A549 (cell line): ENCODE results near the gene CACNA1C. TPM values are rescaled to one million over a fixed set of nuclear protein-coding genes. Genes with fewer than 3 reads are reported as not detected.

Source experiments
- ATAC-seq, 2 experiments: fragments of 200-7000 bp in 1 of 2; fragments of >200 bp in 1 of 2; cut with Nextera tagmentation in 1 of 2; cut with Tn5 transposase in 1 of 2; 3 replicates each; pipeline versions ENCODE4 v1.8.0 to v1.9.1; 2018 to 2020; ENCODE audit warnings: mild to moderate bottlenecking in 1 of 2, moderate library complexity in 1 of 2
- CTCF ChIA-PET: fragments of 300-600 bp; sonication (Branson Sonifier 250); formaldehyde crosslinking; extraction: SDS; loops from one replicate; lab custom pipeline; 2021; ENCODE audit warnings: antibody characterized with exemption, inconsistent platforms; lab: Yijun Ruan, JAX
- POLR2A ChIA-PET: fragments of 350-600 bp; formaldehyde crosslinking; extraction: SDS; loops from one replicate; lab custom pipeline; 2021; ENCODE audit warnings: antibody characterized with exemption, inconsistent platforms; lab: Yijun Ruan, JAX
- DNase-seq, 2 experiments: peaks; one replicate each; pipeline versions ENCODE4 v3.0.0 to v3.0.0-alpha.2; 2011 to 2016; ENCODE audit warnings: low read depth in 1 of 2, low spot score in 1 of 2
- FAIRE-seq: peaks from 2 replicates; lab custom pipeline; 2011; peaks lifted over from hg19 to GRCh38; lab: Jason Lieb, UNC
- H3K27ac ChIP-seq, 2 experiments: fragments of >200 bp; sonication (Bioruptor Twin); formaldehyde crosslinking; 3 replicates each; pipeline ENCODE4 v1.5.1; 2016 to 2017
- H3K4me1 ChIP-seq: fragments of >200 bp; sonication (Bioruptor Twin); formaldehyde crosslinking; 3 replicates; pipeline ENCODE4 v1.6.1; 2016
- H3K4me2 ChIP-seq: fragments of >200 bp; sonication (Bioruptor Twin); formaldehyde crosslinking; 3 replicates; pipeline ENCODE4 v1.6.1; 2016
- H3K4me3 ChIP-seq: fragments of >200 bp; sonication (Bioruptor Twin); formaldehyde crosslinking; 3 replicates; pipeline ENCODE4 v1.5.1; 2016
- H3K9me3 ChIP-seq: fragments of >200 bp; sonication (Bioruptor Twin); formaldehyde crosslinking; 3 replicates; pipeline ENCODE4 v1.6.1; 2016
- BHLHE40 ChIP-seq: IDR thresholded peaks from 2 replicates; pipeline ENCODE4 v1.6.1; 2012; ENCODE audit warnings: low read depth, low read length, inconsistent platforms
- CHD4 ChIP-seq: fragments of 200-600 bp; sonication (generic); IDR thresholded peaks from 2 replicates; pipeline ENCODE4 v1.6.1; 2016; ENCODE audit warnings: antibody characterized with exemption, mild to moderate bottlenecking, borderline replicate concordance
- EHF ChIP-seq: fragments of 250-450 bp; sonication (Bioruptor Pico); IDR thresholded peaks from 2 replicates; pipeline ENCODE4 v1.5.0; 2020; ENCODE audit warnings: mild to moderate bottlenecking
- EHMT2 ChIP-seq: fragments of 200-600 bp; sonication (generic); IDR thresholded peaks from 2 replicates; pipeline ENCODE4 v1.6.1; 2016; ENCODE audit warnings: antibody characterized with exemption, low read depth, mild to moderate bottlenecking, moderate library complexity
- EP300 ChIP-seq, 2 experiments: fragments of >200 bp; sonication (Bioruptor Twin); formaldehyde crosslinking; IDR thresholded peaks; 2 replicates in 1 of 2; 3 replicates in 1 of 2; pipeline ENCODE4 v1.6.1; 2016 to 2017
- FOXS1 ChIP-seq: fragments of 250-450 bp; sonication (Bioruptor Pico); IDR thresholded peaks from 2 replicates; pipeline ENCODE4 v1.5.0; 2020; ENCODE audit warnings: mild to moderate bottlenecking, moderate library complexity
- HDAC2 ChIP-seq: fragments of 200-600 bp; sonication (generic); IDR thresholded peaks from 2 replicates; pipeline ENCODE4 v1.6.1; 2016
- HOXB5 ChIP-seq: fragments of 250-450 bp; sonication (Bioruptor Pico); IDR thresholded peaks from 2 replicates; pipeline ENCODE4 v1.5.0; 2020; ENCODE audit warnings: mild to moderate bottlenecking, moderate library complexity
- KDM5A ChIP-seq: fragments of 200-600 bp; sonication (generic); IDR thresholded peaks from 2 replicates; pipeline ENCODE4 v1.6.1; 2016; ENCODE audit warnings: antibody characterized with exemption, mild to moderate bottlenecking
- MAFK ChIP-seq: fragments of 450-650 bp; IDR thresholded peaks from 2 replicates; pipeline ENCODE4 v1.6.1; 2014; ENCODE audit not compliant: partially characterized antibody
- MAZ ChIP-seq: fragments of 150-350 bp; IDR thresholded peaks from 2 replicates; pipeline ENCODE4 v1.6.1; 2014; ENCODE audit warnings: antibody characterized with exemption, low read depth, low read length, borderline replicate concordance
- MYC ChIP-seq: IDR thresholded peaks from 2 replicates; pipeline ENCODE4 v1.6.1; 2012; ENCODE audit warnings: mild to moderate bottlenecking, inconsistent platforms, low read length, improper control_type of control experiment, borderline replicate concordance
- NPAS2 ChIP-seq: fragments of 250-450 bp; sonication (Bioruptor Pico); IDR thresholded peaks from 2 replicates; pipeline ENCODE4 v1.8.0; 2022; ENCODE audit warnings: mild to moderate bottlenecking, moderate library complexity, borderline replicate concordance
- NR3C1 ChIP-seq: fragments of >200 bp; sonication (Bioruptor Twin); formaldehyde crosslinking; IDR thresholded peaks from 3 replicates; pipeline ENCODE4 v1.6.1; 2017
- RAD21 ChIP-seq, 2 experiments: fragments of >200 bp in 1 of 2; sonication (Bioruptor Twin) in 1 of 2; formaldehyde crosslinking in 1 of 2; IDR thresholded peaks in 1 of 2; conservative IDR thresholded peaks in 1 of 2; 2 replicates in 1 of 2; 3 replicates in 1 of 2; pipeline ENCODE4 v1.6.1; 2012 to 2018; ENCODE audit warnings: inconsistent platforms in 1 of 2
- RARB ChIP-seq: fragments of 250-450 bp; sonication (Bioruptor Pico); IDR thresholded peaks from 2 replicates; pipeline ENCODE4 v1.8.0; 2021; ENCODE audit warnings: mild to moderate bottlenecking, moderate library complexity
- RNF2 ChIP-seq: fragments of 200-600 bp; sonication (generic); IDR thresholded peaks from 2 replicates; pipeline ENCODE4 v1.6.1; 2016; ENCODE audit warnings: low read depth, mild to moderate bottlenecking, antibody characterized with exemption, moderate library complexity, borderline replicate concordance
- TFCP2L1 ChIP-seq: fragments of 250-450 bp; sonication (Bioruptor Pico); IDR thresholded peaks from 2 replicates; pipeline ENCODE4 v1.5.0; 2021; ENCODE audit warnings: mild to moderate bottlenecking
- ZFP36 ChIP-seq: fragments of 450-650 bp; IDR thresholded peaks from 2 replicates; pipeline ENCODE4 v1.6.1; 2014; ENCODE audit warnings: borderline replicate concordance; ENCODE audit not compliant: partially characterized antibody
- WGBS: methylation state at CpG from one replicate; pipeline ENCODE4 v1.1.6; 2017; ENCODE audit errors: missing lambda C conversion rate; 5-methylcytosine and 5-hydroxymethylcytosine counted together
- polyA plus RNA-seq, 4 experiments: library from polyadenylated mRNA; depleted of rRNA in 3 of 4; stranded (reverse); fragments of >200 nt; fragmentation: RNase III in 1 of 4; extraction: RNeasy Plus Mini Kit Qiagen cat#74134 plus additional on column Dnase treatment in 1 of 4; gene quantifications; 2 replicates in 3 of 4; 3 replicates in 1 of 4; pipeline ENCODE4 v1.2.3, GENCODE V29; 2011 to 2017
- TF ChIP-seq, protein P1 (sequence below): fragments of 450-650 bp; IDR thresholded peaks from 2 replicates; pipeline ENCODE4 v1.6.1; 2014; ENCODE audit warnings: antibody characterized with exemption
- TF ChIP-seq, protein P2 (sequence below): fragments of 250-450 bp; sonication (Bioruptor Pico); IDR thresholded peaks from 2 replicates; pipeline ENCODE4 v1.5.0; 2021; ENCODE audit warnings: mild to moderate bottlenecking, moderate library complexity, borderline replicate concordance
- TF ChIP-seq, protein P3 (sequence below): IDR thresholded peaks from 2 replicates; pipeline ENCODE4 v1.6.1; 2012; ENCODE audit warnings: low read depth, borderline replicate concordance
- TF ChIP-seq, protein P4 (sequence below): IDR thresholded peaks from 2 replicates; pipeline ENCODE4 v1.6.1; 2012
- TF ChIP-seq, protein P5 (sequence below): fragments of 150-350 bp; IDR thresholded peaks from 2 replicates; pipeline ENCODE4 v1.6.1; 2014; ENCODE audit warnings: low read depth, mild to moderate bottlenecking, low read length

Gene CACNA1C
- polyA plus RNA-seq, 2 of the 4 experiments (the other 2 are of a cell fraction) = not detected

DNA sequence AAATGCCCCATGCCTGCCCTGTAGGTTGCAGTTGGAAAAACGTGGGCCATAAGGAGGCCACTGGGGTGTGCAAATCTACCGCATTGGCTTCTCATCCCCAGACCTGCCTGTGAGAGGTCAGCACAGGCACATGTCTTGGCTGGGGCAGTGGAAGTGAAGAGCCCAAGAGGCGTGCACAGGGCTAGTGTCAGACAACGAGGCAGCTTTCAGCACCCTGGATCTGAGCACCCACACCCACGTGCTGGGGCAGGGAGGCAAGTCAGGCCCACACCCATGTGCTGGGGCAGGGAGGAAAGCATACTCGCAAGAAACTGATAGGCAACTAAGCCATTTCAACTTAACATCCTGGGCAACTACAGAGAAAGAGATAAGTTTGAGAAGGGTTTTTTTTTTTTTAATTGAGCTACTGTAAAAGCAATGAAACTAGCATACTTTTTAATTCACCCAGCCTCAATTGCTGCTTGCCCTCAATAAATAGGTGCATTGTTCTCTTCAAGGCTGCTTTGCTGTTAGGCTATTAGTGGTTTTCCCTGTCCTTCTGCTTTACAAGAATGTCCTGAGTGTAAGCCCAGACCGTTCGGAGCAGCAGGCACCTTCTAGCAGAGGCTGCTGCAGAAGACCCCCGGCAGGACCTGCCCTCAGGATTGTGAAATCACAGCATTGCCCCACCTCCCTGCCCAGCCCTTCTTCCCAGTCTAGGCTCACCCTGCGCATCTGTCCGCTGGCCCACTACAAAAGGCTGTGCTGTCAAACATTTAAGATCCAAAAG, 386.7 kb downstream of the CACNA1C start:
- TF ChIP-seq KDM5A (no peak), FOXS1 (CRISPR knock-in tag) (no peak), EHF (CRISPR knock-in tag) (no peak), MAFK (no peak), TFCP2L1 (CRISPR knock-in tag) (no peak), EHMT2 (no peak), ZFP36 (no peak), MYC (no peak), HOXB5 (CRISPR knock-in tag) (no peak), EP300 (IDR thresholded peaks at IDR 0.05) (no peak), NR3C1 (no peak), RAD21 (conservative IDR thresholded peaks at IDR 0.05 in 1 of 2, IDR thresholded peaks at IDR 0.05 in 1 of 2) (no peak), RARB (CRISPR knock-in tag) (no peak), HDAC2 (no peak), RNF2 (no peak)
- TF ChIP-seq, protein P1, sequence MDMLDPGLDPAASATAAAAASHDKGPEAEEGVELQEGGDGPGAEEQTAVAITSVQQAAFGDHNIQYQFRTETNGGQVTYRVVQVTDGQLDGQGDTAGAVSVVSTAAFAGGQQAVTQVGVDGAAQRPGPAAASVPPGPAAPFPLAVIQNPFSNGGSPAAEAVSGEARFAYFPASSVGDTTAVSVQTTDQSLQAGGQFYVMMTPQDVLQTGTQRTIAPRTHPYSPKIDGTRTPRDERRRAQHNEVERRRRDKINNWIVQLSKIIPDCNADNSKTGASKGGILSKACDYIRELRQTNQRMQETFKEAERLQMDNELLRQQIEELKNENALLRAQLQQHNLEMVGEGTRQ = no peak
- TF ChIP-seq, protein P2, sequence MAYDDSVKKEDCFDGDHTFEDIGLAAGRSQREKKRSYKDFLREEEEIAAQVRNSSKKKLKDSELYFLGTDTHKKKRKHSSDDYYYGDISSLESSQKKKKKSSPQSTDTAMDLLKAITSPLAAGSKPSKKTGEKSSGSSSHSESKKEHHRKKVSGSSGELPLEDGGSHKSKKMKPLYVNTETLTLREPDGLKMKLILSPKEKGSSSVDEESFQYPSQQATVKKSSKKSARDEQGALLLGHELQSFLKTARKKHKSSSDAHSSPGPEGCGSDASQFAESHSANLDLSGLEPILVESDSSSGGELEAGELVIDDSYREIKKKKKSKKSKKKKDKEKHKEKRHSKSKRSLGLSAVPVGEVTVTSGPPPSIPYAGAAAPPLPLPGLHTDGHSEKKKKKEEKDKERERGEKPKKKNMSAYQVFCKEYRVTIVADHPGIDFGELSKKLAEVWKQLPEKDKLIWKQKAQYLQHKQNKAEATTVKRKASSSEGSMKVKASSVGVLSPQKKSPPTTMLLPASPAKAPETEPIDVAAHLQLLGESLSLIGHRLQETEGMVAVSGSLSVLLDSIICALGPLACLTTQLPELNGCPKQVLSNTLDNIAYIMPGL (CRISPR knock-in tag) = no peak
- TF ChIP-seq, protein P3, sequence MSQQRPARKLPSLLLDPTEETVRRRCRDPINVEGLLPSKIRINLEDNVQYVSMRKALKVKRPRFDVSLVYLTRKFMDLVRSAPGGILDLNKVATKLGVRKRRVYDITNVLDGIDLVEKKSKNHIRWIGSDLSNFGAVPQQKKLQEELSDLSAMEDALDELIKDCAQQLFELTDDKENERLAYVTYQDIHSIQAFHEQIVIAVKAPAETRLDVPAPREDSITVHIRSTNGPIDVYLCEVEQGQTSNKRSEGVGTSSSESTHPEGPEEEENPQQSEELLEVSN = no peak
- TF ChIP-seq, protein P4, sequence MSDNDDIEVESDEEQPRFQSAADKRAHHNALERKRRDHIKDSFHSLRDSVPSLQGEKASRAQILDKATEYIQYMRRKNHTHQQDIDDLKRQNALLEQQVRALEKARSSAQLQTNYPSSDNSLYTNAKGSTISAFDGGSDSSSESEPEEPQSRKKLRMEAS = no peak
- ChIA-PET POLR2A (no interaction called here), CTCF (no interaction called here)
- H3K27ac ChIP-seq = no peak overlapping the region
- ATAC-seq (no peak), FAIRE-seq (no peak), DNase-seq (no peak)
- no peaks in the 10 kb centered on the region for H3K9me3 ChIP-seq
- no peak overlapping the region for H3K4me2 ChIP-seq
- H3K4me1 ChIP-seq = no peaks in the 10 kb centered on the region
- WGBS = 5% methylated on average over 11 of the region's 11 CpGs
- H3K4me3 ChIP-seq = no peak overlapping the region

DNA sequence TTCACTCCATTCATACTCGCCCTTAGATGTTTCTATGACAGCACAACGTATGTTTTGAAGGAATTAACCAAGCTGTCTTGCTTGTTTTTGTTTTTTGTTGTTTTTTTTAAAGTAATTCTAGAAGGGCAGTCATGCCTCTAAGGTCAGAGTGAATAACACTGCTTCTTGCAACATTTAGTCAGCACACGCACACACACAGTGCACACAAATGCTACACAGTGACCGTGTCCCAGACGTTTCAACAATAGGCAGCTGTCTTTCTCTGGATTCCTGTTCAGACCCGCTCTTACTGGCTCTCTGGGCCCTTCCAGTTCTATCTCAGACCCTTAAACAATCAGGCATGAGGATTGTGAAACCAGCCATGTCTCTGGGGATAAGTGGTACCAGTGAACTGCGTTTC, 391.0 kb downstream of the CACNA1C start:
- DNase-seq (no peak), FAIRE-seq (no peak), ATAC-seq (no peak)
- POLR2A ChIA-PET = no interaction called here
- no peaks in the 10 kb centered on the region for H3K4me1 ChIP-seq
- WGBS = 16% methylated on average over 7 of the region's 7 CpGs
- H3K27ac ChIP-seq = no peak overlapping the region
- no peak overlapping the region for H3K4me3 ChIP-seq
- CTCF ChIA-PET = no interaction called here
- H3K9me3 ChIP-seq = no peaks in the 10 kb centered on the region
- TF ChIP-seq NPAS2 (CRISPR knock-in tag) (no peak), CHD4 (no peak), HDAC2 (no peak), MAZ (no peak), BHLHE40 (no peak)
- TF ChIP-seq, protein P5, sequence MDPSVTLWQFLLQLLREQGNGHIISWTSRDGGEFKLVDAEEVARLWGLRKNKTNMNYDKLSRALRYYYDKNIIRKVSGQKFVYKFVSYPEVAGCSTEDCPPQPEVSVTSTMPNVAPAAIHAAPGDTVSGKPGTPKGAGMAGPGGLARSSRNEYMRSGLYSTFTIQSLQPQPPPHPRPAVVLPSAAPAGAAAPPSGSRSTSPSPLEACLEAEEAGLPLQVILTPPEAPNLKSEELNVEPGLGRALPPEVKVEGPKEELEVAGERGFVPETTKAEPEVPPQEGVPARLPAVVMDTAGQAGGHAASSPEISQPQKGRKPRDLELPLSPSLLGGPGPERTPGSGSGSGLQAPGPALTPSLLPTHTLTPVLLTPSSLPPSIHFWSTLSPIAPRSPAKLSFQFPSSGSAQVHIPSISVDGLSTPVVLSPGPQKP = no peak
- H3K4me2 ChIP-seq = no peak overlapping the region
